Sciatic nerve (tissue), 2 donors: Measurements from ENCODE around the gene DGAT2L6. TPM values are rescaled to one million over a fixed set of nuclear protein-coding genes. Genes with fewer than 3 reads are reported as not detected.
"Not testable (repeated sequence)": the region's sequence is repeated elsewhere in the genome, so short reads cannot be mapped to it uniquely, and the experiment has no call there.

Experiments
- ATAC-seq: fragments of 200-7000 bp; cut with Tn5 transposase; one replicate; pipeline ENCODE4 v1.9.1; 2020; ENCODE audit warnings: mild to moderate bottlenecking, moderate library complexity
- DNase-seq: peaks from one replicate; pipeline ENCODE4 v3.0.0-alpha.2; 2020; ENCODE audit warnings: low spot score
- intact Hi-C: fragments of 100-400 bp; cut with DNase I; formaldehyde crosslinking; loops from one replicate; pipeline ENCODE4 v1.14.2; 2022
- total RNA-seq: library from RNA; stranded (reverse); fragmentation: NEBNext Ultra II Directional; extraction: Animal tissue kit (Norgen Biotek cat#: 25700); gene quantifications from one replicate; pipeline ENCODE4 v1.2.1, GENCODE V29; 2021
- donor health status: DM: no; HTN: no; CAD: no.
- donor health status: DM: no; HTN: no; CAD: no.

The DGAT2L6 gene
- total RNA-seq, 1 donor from 2014 or later, result not detected

- ATAC-seq (no peak), DNase-seq (no peak)
- intact Hi-C loops, result no loop called here
These were observed 5.8 kb downstream of the DGAT2L6 start for GRCh38 chrX:70183091-70183490.

DNA sequence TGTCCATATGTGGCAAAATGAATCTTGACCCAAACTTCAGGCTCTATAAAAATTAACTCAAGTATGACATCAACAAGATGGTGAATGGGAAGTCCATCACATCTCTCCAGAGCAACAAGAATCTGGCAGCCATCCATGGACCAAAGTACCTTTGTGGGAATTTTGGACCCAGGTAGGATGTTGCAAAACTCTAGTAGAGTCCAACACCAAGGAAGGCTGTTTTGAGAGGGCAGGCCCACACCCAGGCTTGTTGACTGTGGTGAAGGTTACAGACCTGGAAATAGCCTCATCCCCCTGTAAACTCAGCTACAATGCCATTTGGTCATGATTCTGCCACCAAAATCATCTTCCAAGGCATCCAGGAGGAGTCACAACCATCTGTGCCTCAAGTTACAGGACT, 12.9 kb downstream of the DGAT2L6 start:
- ATAC-seq, result no peak
- intact Hi-C loops, result no loop called here

DNA sequence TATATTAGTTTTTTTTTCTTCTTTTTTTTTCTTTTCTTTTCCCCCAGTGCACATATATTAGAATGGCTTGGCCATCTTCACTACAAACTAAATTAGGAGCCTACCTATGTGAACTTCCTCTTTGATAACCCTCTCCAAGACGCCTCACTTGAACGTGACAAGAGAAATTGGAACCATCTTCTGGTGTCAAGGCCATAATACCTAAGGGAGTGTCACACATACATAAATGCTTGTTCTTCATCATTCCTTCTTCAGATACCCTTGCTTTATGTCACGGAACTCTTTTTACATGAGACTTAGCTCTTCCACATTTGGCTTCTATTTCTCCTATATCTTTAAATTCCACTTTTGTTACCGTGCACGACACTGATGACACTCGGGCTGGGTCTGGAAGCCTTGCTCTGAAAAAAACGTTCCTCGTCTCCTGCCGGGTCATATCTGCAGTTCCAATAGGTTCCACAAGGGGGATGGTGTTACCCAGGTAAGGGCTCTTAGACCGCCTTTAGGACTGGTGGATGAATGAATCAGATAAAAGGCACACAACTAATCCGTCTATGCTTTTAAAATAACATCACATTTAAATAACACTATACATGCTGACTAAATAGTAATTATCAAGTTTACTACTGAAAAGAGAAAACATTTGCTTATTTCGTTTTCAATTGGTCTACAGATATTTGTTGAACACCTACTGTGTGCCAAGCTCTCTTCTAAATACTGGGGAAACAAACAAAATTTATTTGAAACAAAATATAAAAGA, 19.9 kb downstream of the DGAT2L6 start:
- no peak for DNase-seq
- intact Hi-C loops, result no loop called here

More for the DNA sequence above, 12.9 kb downstream of the DGAT2L6 start:
- DNase-seq, result no peak

GRCh38 chrX:70201732-70202131, 24.4 kb downstream of the DGAT2L6 start:
- ATAC-seq, result no peak
- intact Hi-C loops, result no loop called here

More for the DNA sequence above, 19.9 kb downstream of the DGAT2L6 start:
- ATAC-seq, result peak; percentile 44

DNA sequence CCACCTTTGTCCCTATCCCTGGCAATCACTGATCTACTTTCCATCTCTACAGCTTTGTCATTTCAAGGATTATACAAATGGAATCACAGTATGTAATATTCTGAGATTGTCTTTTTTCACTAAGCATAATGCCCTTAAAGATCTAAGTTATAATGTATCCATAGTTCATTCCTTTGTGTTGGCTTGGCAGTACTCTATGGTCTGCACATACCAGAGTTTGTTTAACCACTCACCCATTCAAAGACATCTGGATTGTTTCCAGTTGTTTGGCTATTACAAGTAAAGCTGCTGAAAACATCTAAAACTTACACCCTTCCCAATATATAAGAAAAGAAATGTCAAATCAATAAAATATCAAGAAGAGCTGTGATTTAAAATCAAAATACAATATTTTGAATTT, 31.2 kb downstream of the DGAT2L6 start:
- intact Hi-C loops, result no loop called here
- no peak for ATAC-seq
- no peak for DNase-seq

More at GRCh38 chrX:70201732-70202131, 24.4 kb downstream of the DGAT2L6 start:
- no peak for DNase-seq

DNA sequence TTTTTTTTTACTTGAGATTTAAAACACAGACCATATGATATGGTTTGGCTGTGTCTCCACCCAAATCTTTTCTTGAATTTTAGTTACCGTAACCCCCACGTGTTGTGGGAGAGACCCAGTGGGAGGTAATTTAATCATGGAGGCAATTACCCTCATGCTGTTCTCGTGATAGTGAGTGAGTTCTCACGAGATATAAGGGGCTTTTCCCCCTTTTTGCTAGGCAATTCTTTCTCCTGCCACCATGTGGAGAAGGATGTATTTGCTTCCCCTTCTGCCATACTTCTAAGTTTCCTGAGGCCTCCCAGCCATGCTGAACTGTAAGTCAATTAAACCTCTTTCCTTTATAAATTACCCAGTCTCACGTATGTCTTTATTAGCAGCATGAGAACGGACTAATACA, 32.3 kb downstream of the DGAT2L6 start:
- DNase-seq, ATAC-seq, intact Hi-C loops: not testable (repeated sequence)

GRCh38 chrX:70219938-70220764, 42.9 kb downstream of the DGAT2L6 start:
- ATAC-seq (no peak), DNase-seq (no peak)
- intact Hi-C loops, result no loop called here

GRCh38 chrX:70226048-70226447, 48.8 kb downstream of the DGAT2L6 start:
- intact Hi-C loops, result no loop called here
- DNase-seq (no peak), ATAC-seq (no peak)

- DNase-seq (no peak), ATAC-seq (no peak)
- intact Hi-C loops, result no loop called here
These were observed 49.4 kb downstream of the DGAT2L6 start for GRCh38 chrX:70226687-70227086.

DNA sequence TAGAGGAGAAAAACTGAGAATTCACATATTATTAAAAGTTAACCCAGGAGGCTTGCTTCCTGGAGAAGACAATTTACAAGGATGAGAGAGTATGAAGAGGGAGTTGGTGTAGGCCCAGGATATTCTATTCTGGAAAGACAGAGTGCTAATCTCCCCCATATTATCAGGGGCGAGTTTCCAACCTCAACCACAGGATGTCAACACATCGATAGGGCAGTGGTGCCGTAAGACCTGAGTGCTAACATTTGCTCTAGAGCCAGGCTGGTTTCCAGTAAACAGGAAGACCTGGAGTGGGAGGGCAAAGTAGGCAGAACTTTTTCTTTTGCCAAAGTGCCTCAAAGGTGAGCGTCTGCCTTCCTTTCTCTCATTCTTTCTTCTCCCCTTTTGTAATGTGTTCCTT, 54.4 kb downstream of the DGAT2L6 start:
- intact Hi-C loops, result no loop called here
- DNase-seq (no peak), ATAC-seq (no peak)

GRCh38 chrX:70234355-70234754, 57.1 kb downstream of the DGAT2L6 start, which contains the start of gene AWAT1:
TSS of gene AWAT1 (plus strand) at chrX:70234655. CDS start at chrX:70234696, 41 bp downstream.
- intact Hi-C loops, result no loop called here
- ATAC-seq, result no peak
- DNase-seq, result no peak

- no peak for DNase-seq
- intact Hi-C loops, result no loop called here
- no peak for ATAC-seq
These were observed 63.5 kb downstream of the DGAT2L6 start for GRCh38 chrX:70240751-70241150.

- no peak for DNase-seq
- intact Hi-C loops, result no loop called here
- ATAC-seq, result no peak
These were observed 64.2 kb downstream of the DGAT2L6 start for GRCh38 chrX:70241501-70241900.

GRCh38 chrX:70243601-70244000, 66.3 kb downstream of the DGAT2L6 start:
- DNase-seq, ATAC-seq, intact Hi-C loops: not testable (repeated sequence)

- DNase-seq (no peak), ATAC-seq (no peak)
- intact Hi-C loops, result no loop called here
These were observed 67.6 kb downstream of the DGAT2L6 start for GRCh38 chrX:70244881-70245280.

- no peak for ATAC-seq
- DNase-seq, result no peak
- intact Hi-C loops, result no loop called here
These were observed 70.0 kb downstream of the DGAT2L6 start for GRCh38 chrX:70247252-70247651.

DNA sequence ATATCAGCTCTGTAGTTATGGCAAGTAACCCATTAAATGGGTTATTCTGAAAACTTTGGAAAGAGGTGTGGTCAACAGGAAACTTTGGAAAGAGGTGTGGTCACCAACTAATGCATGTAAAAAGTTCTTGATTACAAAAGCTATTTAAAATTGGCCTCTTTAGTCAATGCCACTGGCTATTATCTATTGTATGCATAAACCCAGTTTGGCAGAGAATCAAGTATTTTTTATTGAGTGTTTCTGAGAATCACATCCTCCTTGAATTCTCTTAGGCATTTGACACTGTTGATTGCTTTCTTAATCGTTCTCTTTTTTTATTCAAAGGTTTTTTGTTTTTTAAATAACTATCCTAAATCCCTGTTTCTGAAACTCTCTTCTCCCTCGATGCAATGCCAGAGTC, 75.2 kb downstream of the DGAT2L6 start:
- intact Hi-C loops, result no loop called here
- ATAC-seq, result no peak
- no peak for DNase-seq

- ATAC-seq (no peak), DNase-seq (no peak)
- intact Hi-C loops, result no loop called here
These were observed 76.2 kb downstream of the DGAT2L6 start for GRCh38 chrX:70253377-70254062.

DNA sequence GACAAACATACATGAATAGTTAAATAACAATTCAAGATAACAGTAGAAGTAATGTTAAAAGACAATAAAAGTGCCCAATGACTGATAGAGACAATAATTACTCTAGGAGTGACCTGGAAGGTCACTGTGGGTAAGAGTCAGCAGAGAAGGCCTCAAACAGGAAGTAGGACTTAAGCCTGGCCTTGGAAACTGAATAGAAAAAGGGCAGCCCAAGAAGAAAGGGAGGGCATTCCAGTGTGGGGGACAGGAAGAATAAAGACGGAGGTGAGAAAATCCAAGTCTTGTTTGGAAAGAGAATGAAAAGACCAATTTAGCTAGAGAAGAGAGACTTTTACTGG, 76.7 kb downstream of the DGAT2L6 start:
- DNase-seq (no peak), ATAC-seq (no peak)
- intact Hi-C loops, result no loop called here

DNA sequence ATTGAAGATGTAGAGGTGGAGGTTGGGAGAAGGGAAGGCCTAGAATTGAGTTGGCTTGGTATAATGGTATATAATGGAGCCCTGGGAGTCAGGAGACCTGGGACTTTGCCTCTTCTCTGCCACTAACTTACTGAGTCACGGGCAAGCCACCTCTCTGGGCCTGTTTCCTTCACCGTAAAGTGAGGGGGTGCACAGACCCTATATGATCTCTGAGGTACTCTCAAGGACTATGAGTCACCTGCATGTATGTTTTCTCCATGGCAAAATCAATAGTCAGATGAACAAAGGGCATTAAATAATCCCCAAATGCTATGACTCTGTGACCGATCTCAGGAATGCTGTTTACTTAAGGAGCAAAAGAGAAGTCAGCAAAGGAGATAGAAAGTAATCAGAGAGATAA, 77.6 kb downstream of the DGAT2L6 start:
- ATAC-seq (no peak), DNase-seq (no peak)
- intact Hi-C loops, result no loop called here
